Lower leg skin (tissue), 3 donors: ENCODE results near the gene DPYD.

ENCODE experiments used
- CTCF ChIP-seq, 3 donors: fragments of 450-650 bp; IDR thresholded peaks; one replicate each; pipeline ENCODE4 v1.5.1; 2016; ENCODE audit warnings: antibody characterized with exemption in 3 of 3, mild to moderate bottlenecking in 3 of 3, moderate library complexity in 2 of 3
- POLR2A ChIP-seq, 2 donors: fragments of 450-650 bp; IDR thresholded peaks; one replicate each; pipeline ENCODE4 v1.6.1; 2016 to 2017; ENCODE audit warnings: antibody characterized with exemption in 2 of 2, mild to moderate bottlenecking in 1 of 2, moderate library complexity in 1 of 2

GRCh38 chr1:97758541-97759057 lies 162.2 kb downstream of the DPYD start:
- TF ChIP-seq CTCF (IDR thresholded peaks at IDR 0.05) (no peak), POLR2A (IDR thresholded peaks at IDR 0.05) (no peak)
